Mesenchymal stem cell (in vitro differentiated cells and primary cell): ENCODE results near the gene VIPR2. TPM values are rescaled to one million over a fixed set of nuclear protein-coding genes. Genes with fewer than 3 reads are reported as not detected.
A peak's percentile ranks its signal among the peaks of the same experiment; 100 is the strongest.

Source experiments
- DNase-seq: peaks from one replicate; pipeline ENCODE4 v3.0.0-alpha.2; 2013
- H2AFZ ChIP-seq: one replicate; pipeline ENCODE4 v1.6.1; 2013; ENCODE audit warnings: low read depth, mild to moderate bottlenecking, control low read depth, inconsistent platforms, low read length, moderate library complexity
- H2AK5ac ChIP-seq: 2 replicates; pipeline ENCODE4 v1.6.1; 2013; ENCODE audit warnings: low read length, moderate library complexity, mild to moderate bottlenecking, inconsistent platforms; ENCODE audit not compliant: severe bottlenecking
- H2BK120ac ChIP-seq: one replicate; pipeline ENCODE4 v1.6.1; 2013; ENCODE audit warnings: low read depth, mild to moderate bottlenecking, inconsistent platforms, low read length, moderate library complexity
- H2BK12ac ChIP-seq, 2 experiments: one replicate each; pipeline ENCODE4 v1.6.1; 2013; ENCODE audit warnings: inconsistent platforms in 2 of 2, low read length in 2 of 2, mild to moderate bottlenecking in 2 of 2, moderate library complexity in 2 of 2, control low read depth in 1 of 2
- H2BK15ac ChIP-seq: one replicate; pipeline ENCODE4 v1.6.1; 2013; ENCODE audit warnings: mild to moderate bottlenecking, low read depth, inconsistent platforms; ENCODE audit not compliant: poor library complexity, severe bottlenecking
- H2BK5ac ChIP-seq: 2 replicates; pipeline ENCODE4 v1.6.1; 2013; ENCODE audit warnings: low read depth, mild to moderate bottlenecking, low read length, control low read depth, inconsistent platforms; ENCODE audit not compliant: poor library complexity, severe bottlenecking
- H3K14ac ChIP-seq, 2 experiments: one replicate each; pipeline ENCODE4 v1.6.1; 2013; ENCODE audit warnings: inconsistent platforms in 2 of 2, low read length in 2 of 2, control low read depth in 1 of 2, mild to moderate bottlenecking in 1 of 2, moderate library complexity in 1 of 2
- H3K18ac ChIP-seq, 2 experiments: one replicate each; pipeline ENCODE4 v1.6.1; 2013; ENCODE audit warnings: inconsistent platforms in 2 of 2, low read length in 2 of 2, control low read depth in 1 of 2, low read depth in 1 of 2, mild to moderate bottlenecking in 1 of 2
- H3K23ac ChIP-seq, 2 experiments: one replicate each; pipeline ENCODE4 v1.6.1; 2013; ENCODE audit warnings: inconsistent platforms in 2 of 2, low read length in 2 of 2, mild to moderate bottlenecking in 2 of 2, moderate library complexity in 2 of 2, control low read depth in 1 of 2
- H3K27ac ChIP-seq: 2 replicates; pipeline ENCODE4 v1.5.1; 2013; ENCODE audit warnings: mild to moderate bottlenecking, moderate library complexity, low read length, control low read depth, inconsistent platforms; ENCODE audit not compliant: poor library complexity, severe bottlenecking
- H3K27me3 ChIP-seq, 2 experiments: 2 replicates each; pipeline versions ENCODE4 v1.6.1 to v1.7.0; 2013; ENCODE audit warnings: low read length in 2 of 2, mild to moderate bottlenecking in 2 of 2, moderate library complexity in 2 of 2, control low read depth in 1 of 2, inconsistent platforms in 1 of 2; ENCODE audit not compliant: control insufficient read depth in 1 of 2, insufficient read depth in 1 of 2
- H3K36me3 ChIP-seq, 2 experiments: 2 replicates each; pipeline versions ENCODE4 v1.6.1 to v1.7.0; 2013; ENCODE audit warnings: low read length in 2 of 2, control low read depth in 1 of 2, inconsistent platforms in 1 of 2, low read depth in 1 of 2, mild to moderate bottlenecking in 1 of 2; ENCODE audit not compliant: insufficient read depth in 2 of 2, control insufficient read depth in 1 of 2
- H3K4ac ChIP-seq, 2 experiments: one replicate each; pipeline ENCODE4 v1.6.1; 2013; ENCODE audit warnings: inconsistent platforms in 2 of 2, low read length in 2 of 2, mild to moderate bottlenecking in 2 of 2, moderate library complexity in 2 of 2, control low read depth in 1 of 2, low read depth in 1 of 2
- H3K4me1 ChIP-seq: 2 replicates; pipeline ENCODE4 v1.6.1; 2013; ENCODE audit warnings: low read depth, low read length, control low read depth; ENCODE audit not compliant: control insufficient read depth, insufficient read depth
- H3K4me2 ChIP-seq: 2 replicates; pipeline ENCODE4 v1.6.1; 2013; ENCODE audit warnings: low read length, mild to moderate bottlenecking, inconsistent platforms; ENCODE audit not compliant: poor library complexity, severe bottlenecking
- H3K4me3 ChIP-seq, 2 experiments: 2 replicates each; pipeline versions ENCODE4 v1.5.1 to v1.7.0; 2013; ENCODE audit warnings: low read length in 2 of 2, mild to moderate bottlenecking in 2 of 2, control low read depth in 1 of 2, low read depth in 1 of 2; ENCODE audit not compliant: insufficient read depth in 1 of 2
- H3K79me1 ChIP-seq: replicated peaks from 2 replicates; pipeline ENCODE4 v1.6.1; 2013; ENCODE audit warnings: mild to moderate bottlenecking, control low read depth, low read length, inconsistent platforms; ENCODE audit not compliant: poor library complexity, severe bottlenecking
- H3K9ac ChIP-seq: 2 replicates; pipeline ENCODE4 v1.7.0; 2013; ENCODE audit warnings: mild to moderate bottlenecking, low read length, moderate library complexity
- H3K9me3 ChIP-seq: 2 replicates; pipeline ENCODE4 v1.7.0; 2013; ENCODE audit warnings: mild to moderate bottlenecking, low read length; ENCODE audit not compliant: control insufficient read depth
- H4K8ac ChIP-seq: one replicate; pipeline ENCODE4 v1.6.1; 2013; ENCODE audit warnings: inconsistent platforms, mild to moderate bottlenecking, low read length, moderate library complexity
- H4K91ac ChIP-seq: one replicate; pipeline ENCODE4 v1.6.1; 2013; ENCODE audit warnings: mild to moderate bottlenecking, low read length, inconsistent platforms
- WGBS: methylation state at CpG from one replicate; pipeline ENCODE4 v1.1.7; 2013; ENCODE audit warnings: mixed read lengths; 5-methylcytosine and 5-hydroxymethylcytosine counted together
- polyA plus RNA-seq, 2 experiments: library from polyadenylated mRNA; stranded (reverse); fragments of 200-250 nt; gene quantifications; one replicate each; pipeline ENCODE4 v1.2.3, GENCODE V29; 2013

Gene VIPR2, protein sequence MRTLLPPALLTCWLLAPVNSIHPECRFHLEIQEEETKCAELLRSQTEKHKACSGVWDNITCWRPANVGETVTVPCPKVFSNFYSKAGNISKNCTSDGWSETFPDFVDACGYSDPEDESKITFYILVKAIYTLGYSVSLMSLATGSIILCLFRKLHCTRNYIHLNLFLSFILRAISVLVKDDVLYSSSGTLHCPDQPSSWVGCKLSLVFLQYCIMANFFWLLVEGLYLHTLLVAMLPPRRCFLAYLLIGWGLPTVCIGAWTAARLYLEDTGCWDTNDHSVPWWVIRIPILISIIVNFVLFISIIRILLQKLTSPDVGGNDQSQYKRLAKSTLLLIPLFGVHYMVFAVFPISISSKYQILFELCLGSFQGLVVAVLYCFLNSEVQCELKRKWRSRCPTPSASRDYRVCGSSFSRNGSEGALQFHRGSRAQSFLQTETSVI
- not detected for polyA plus RNA-seq (2013, experiment 1 of 2)
- polyA plus RNA-seq (2013, experiment 2 of 2) = 0.01 TPM

DNA sequence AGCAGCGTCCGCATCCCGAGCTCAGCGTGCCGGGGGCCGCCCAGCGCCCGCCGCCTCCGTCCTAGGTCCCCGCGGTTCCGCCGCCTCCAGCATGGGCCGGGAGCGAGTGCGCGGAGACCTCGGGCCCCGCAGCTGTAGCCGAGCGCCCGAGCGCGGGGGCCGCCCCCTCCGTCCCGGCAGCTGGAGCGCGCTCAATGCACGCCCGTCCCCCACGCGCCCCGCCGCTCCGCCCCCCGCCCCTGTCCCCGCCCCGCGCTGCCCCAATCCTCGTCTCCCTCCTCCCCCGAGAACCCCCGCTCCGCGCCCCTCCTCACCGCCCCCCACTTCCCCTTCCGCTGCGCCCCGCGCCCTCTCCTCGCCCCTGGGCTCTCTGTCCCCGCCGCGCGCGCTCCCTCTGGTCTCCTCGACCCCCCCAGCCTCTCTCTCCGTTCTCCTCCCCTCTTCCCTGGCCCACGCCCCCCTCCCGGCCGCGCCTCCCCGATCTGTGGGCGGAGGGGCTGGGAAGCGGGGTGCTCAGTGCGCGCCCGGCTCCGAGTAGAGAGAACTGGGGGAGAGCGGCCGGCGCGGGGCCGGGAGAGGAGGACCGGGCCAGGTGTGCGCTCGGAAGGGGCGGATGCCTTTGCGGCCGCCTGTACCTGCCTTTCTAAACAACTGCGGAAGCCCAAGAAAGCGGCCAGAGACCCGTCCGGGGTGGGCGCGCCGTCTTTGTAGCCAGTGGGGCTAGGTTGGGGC lies at the start of gene VIPR2:
TSS of gene VIPR2 (minus strand) at position 110 of the 732 bp plus-strand sequence. CDS start at position 14, 96 bp downstream.
- H3K4me3 ChIP-seq = peak within 1 kb of the TSS; percentile 49 to 53

DNA sequence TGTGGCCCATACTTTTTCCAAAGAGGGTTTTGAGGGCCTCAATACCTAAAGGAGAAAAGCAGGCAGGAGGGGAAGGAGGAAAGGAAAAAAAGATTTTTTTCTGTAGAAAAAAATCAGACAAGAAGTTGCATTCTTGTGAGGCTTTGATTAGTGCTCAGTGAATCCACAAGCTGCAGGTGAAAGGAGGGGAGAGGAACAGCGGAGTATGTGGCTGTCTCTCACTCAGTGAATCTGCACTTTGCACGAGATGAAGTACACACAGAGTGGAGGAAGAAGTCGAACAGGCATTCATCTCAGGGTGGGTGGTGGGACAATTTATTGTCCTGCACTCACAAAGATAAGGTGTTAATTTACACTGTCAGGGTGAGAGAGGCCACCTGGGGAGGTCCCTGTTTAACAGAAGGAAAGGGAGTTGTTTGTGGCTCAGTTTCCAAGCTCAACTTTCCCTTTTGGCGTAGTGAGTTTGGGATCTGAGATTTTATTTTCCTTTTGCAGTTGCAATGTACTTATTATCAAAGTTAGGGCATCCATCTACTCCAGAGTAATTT lies 49.0 kb upstream of the VIPR2 start:
- Histone ChIP-seq H2BK12ac (no peak overlapping the region), H3K27me3 (peaks cover 0 to 4% of the 10 kb centered on the region in 2 experiments), H2BK15ac (no peak overlapping the region), H2BK5ac (no peak overlapping the region), H3K4me2 (no peak overlapping the region), H3K23ac (no peak overlapping the region), H4K91ac (no peak overlapping the region), H2BK120ac (no peak overlapping the region), H3K4me1 (no peaks in the 10 kb centered on the region), H2AFZ (no peak overlapping the region), H3K4ac (no peak overlapping the region), H4K8ac (no peak overlapping the region), H2AK5ac (no peak overlapping the region), H3K79me1 (no peaks in the 10 kb centered on the region), H3K9ac (no peak overlapping the region), H3K18ac (no peak overlapping the region), H3K36me3 (no peaks in the 10 kb centered on the region), H3K4me3 (no peak overlapping the region), H3K14ac (no peak overlapping the region), H3K9me3 (peaks cover 1% of the 10 kb centered on the region), H3K27ac (no peak overlapping the region)
- no peak for DNase-seq
- WGBS = 53% methylated on average over 3 of the region's 4 CpGs

More for the DNA sequence above, at the start of gene VIPR2:
- Histone ChIP-seq H3K36me3 (no peaks in the 10 kb centered on the region), H3K27ac (no peak within 1 kb of the TSS), H3K9ac (peak within 1 kb of the TSS; percentile 15), H3K9me3 (no peaks in the 10 kb centered on the region), H2BK5ac (no peak within 1 kb of the TSS), H3K27me3 (peaks cover 44 to 51% of the 10 kb centered on the region in 2 experiments), H2BK15ac (no peak within 1 kb of the TSS), H3K23ac (no peak within 1 kb of the TSS), H3K18ac (no peak within 1 kb of the TSS), H3K14ac (no peak within 1 kb of the TSS), H2BK12ac (no peak within 1 kb of the TSS), H2AK5ac (no peak within 1 kb of the TSS), H2BK120ac (no peak within 1 kb of the TSS), H3K79me1 (no peaks in the 10 kb centered on the region), H4K8ac (no peak within 1 kb of the TSS), H4K91ac (no peak within 1 kb of the TSS), H3K4me2 (peak within 1 kb of the TSS; percentile 89), H3K4ac (no peak within 1 kb of the TSS), H3K4me1 (peaks cover 17% of the 10 kb centered on the region), H2AFZ (no peak within 1 kb of the TSS)
- 2% methylated on average over 38 of the region's 88 CpGs for WGBS
- DNase-seq = no peak

DNA sequence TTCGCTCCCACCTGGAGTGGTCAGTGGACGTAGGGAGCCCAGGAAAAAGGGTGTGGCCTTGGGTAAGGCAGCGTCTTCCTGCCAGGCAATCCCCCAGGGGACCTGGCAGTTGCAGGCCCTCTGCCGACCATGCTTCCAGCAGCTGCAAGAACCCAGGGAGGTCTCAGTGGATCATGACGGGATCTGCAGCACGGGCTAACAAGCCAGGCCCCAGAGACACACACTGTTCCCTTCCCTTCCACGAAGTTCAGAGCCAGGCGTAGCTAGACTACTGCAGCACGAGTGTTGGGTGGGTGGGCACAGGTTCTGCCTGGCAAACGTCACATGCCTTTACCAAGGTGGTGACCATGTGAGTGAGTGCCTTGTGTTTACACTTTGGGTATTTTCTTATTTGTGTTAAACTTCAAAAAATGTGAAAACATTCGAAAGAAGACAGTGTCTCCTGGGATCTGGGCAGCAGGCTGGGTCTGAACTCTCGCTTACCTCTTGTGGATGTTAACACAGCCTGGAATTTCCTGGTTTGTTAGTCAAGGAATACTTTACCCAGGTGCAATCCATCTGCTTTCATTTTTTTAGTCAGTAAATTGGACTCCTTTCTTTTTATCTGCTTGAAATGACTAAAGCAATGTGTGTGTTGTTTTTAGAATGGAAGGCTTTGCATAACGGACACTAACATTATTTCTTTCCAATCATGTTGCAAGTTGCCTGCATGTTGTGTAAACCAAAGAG lies 48.2 kb upstream of the VIPR2 start:
- 52% methylated on average over 12 of the region's 13 CpGs for WGBS
- Histone ChIP-seq H2AFZ (no peak overlapping the region), H3K27ac (no peak overlapping the region), H4K8ac (no peak overlapping the region), H2BK5ac (no peak overlapping the region), H3K4me1 (no peaks in the 10 kb centered on the region), H3K4ac (no peak overlapping the region), H3K36me3 (no peaks in the 10 kb centered on the region), H2BK120ac (no peak overlapping the region), H3K14ac (no peak overlapping the region), H3K4me3 (no peak overlapping the region), H3K9ac (no peak overlapping the region), H3K9me3 (peaks cover 9% of the 10 kb centered on the region), H3K4me2 (no peak overlapping the region), H3K18ac (no peak overlapping the region), H2AK5ac (no peak overlapping the region), H2BK12ac (no peak overlapping the region), H3K79me1 (no peaks in the 10 kb centered on the region), H2BK15ac (no peak overlapping the region), H3K27me3 (peaks cover 0 to 4% of the 10 kb centered on the region in 2 experiments), H4K91ac (no peak overlapping the region), H3K23ac (no peak overlapping the region)
- no peak for DNase-seq
